ENCODE data around the gene MED15.

MED15 gene

GRCh38 chr22:20629401-20629800 lies 122.0 kb downstream of the MED15 start:
- DNase-seq: no peak

- DNase-seq: no peak
These were observed 123.6 kb downstream of the MED15 start for GRCh38 chr22:20630873-20631617.

GRCh38 chr22:20632082-20632481 lies 124.7 kb downstream of the MED15 start:
- no peak for DNase-seq

GRCh38 chr22:20632518-20632917 lies 125.1 kb downstream of the MED15 start:
- DNase-seq: no peak

GRCh38 chr22:20634560-20635226 lies 127.3 kb downstream of the MED15 start:
- no peak for DNase-seq

GRCh38 chr22:20635227-20635591 lies 127.8 kb downstream of the MED15 start:
- no peak for DNase-seq

GRCh38 chr22:20636075-20636812 lies 128.8 kb downstream of the MED15 start:
- no peak for DNase-seq

DNA sequence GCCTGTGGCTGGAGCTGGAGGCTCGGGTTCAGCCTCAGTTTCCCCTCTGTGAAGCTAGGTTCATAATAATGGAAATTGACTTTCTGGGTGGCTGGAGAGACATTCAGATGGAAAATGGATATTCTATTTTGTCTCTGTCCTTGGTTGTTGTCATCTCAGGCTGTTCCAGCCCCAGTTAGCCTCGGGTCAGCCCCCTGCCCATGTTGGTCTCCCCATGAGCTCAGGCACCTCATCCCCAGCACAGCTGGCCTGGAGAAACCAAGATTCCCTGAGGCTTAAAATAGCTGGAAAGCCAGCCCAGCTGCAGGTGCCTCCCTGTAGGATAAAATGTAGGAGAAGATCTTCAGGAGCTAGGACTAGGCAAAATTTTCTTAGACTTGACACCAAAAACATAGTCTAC lies 129.5 kb downstream of the MED15 start:
- DNase-seq: no peak
